Gastroesophageal sphincter (tissue), 4 donors: Measurements from ENCODE around the gene ADGRG1. TPM values are rescaled to one million over a fixed set of nuclear protein-coding genes. Genes with fewer than 3 reads are reported as not detected.
A peak's percentile ranks its signal among the peaks of the same experiment; 100 is the strongest.

Source experiments
- ATAC-seq: fragments of 150-250 bp; one replicate; pipeline ENCODE4 v1.9.1; 2016; ENCODE audit warnings: mild to moderate bottlenecking, moderate library complexity
- H3K27ac ChIP-seq, 4 donors: fragments of 200-600 bp; sonication (generic) in 3 of 4; 1 replicate in 3 of 4; 2 replicates in 1 of 4; pipeline ENCODE4 v1.5.1; 2016 to 2019
- H3K27me3 ChIP-seq: fragments of 200-600 bp; sonication (generic); one replicate; pipeline ENCODE4 v1.5.1; 2019
- H3K36me3 ChIP-seq, 2 donors: fragments of 200-600 bp; sonication (generic); one replicate each; pipeline ENCODE4 v1.5.1; 2019; ENCODE audit warnings: control low read depth in 1 of 2
- H3K4me1 ChIP-seq, 3 donors: fragments of 200-600 bp; sonication (generic); 1 replicate in 2 of 3; 2 replicates in 1 of 3; pipeline ENCODE4 v1.5.1; 2016 to 2019; ENCODE audit warnings: control low read depth in 2 of 3
- H3K4me3 ChIP-seq, 2 donors: fragments of 200-600 bp; sonication (generic); one replicate each; pipeline ENCODE4 v1.5.1; 2019; ENCODE audit warnings: mild to moderate bottlenecking in 1 of 2, moderate library complexity in 1 of 2
- H3K9me3 ChIP-seq, 3 donors: fragments of 200-600 bp; sonication (generic); one replicate each; pipeline ENCODE4 v1.5.1; 2017 to 2019; ENCODE audit warnings: control low read depth in 2 of 3
- CTCF ChIP-seq, 4 experiments: fragments of 200-600 bp in 2 of 4; fragments of 450-650 bp in 2 of 4; sonication (generic) in 1 of 4; IDR thresholded peaks; one replicate each; pipeline ENCODE4 v1.5.1; 2017 to 2019; ENCODE audit warnings: antibody characterized with exemption in 4 of 4, mild to moderate bottlenecking in 2 of 4, moderate library complexity in 2 of 4
- EP300 ChIP-seq: sonication (generic); formaldehyde crosslinking; IDR thresholded peaks from one replicate; pipeline ENCODE4 v1.6.1; 2017; ENCODE audit warnings: antibody characterized with exemption, mild to moderate bottlenecking
- POLR2A ChIP-seq, 2 donors: fragments of 450-650 bp; IDR thresholded peaks; one replicate each; pipeline ENCODE4 v1.6.1; 2017; ENCODE audit warnings: antibody characterized with exemption in 2 of 2, mild to moderate bottlenecking in 2 of 2, moderate library complexity in 1 of 2
- POLR2AphosphoS5 ChIP-seq: sonication (generic); formaldehyde crosslinking; IDR thresholded peaks from one replicate; pipeline ENCODE4 v1.6.1; 2017; ENCODE audit warnings: antibody characterized with exemption
- WGBS, 2 donors: methylation state at CpG; one replicate each; pipeline ENCODE4 v1.1.5; 2018; ENCODE audit warnings: low coverage in 1 of 2; 5-methylcytosine and 5-hydroxymethylcytosine counted together
- total RNA-seq, 4 donors: library from RNA; depleted of rRNA; stranded (reverse); fragments of >200 nt; gene quantifications; one replicate each; pipeline ENCODE4 v1.1.0, GENCODE V29; 2016

ADGRG1 gene
- total RNA-seq, 4 donors from 2014 or later = 7.0 to 20.1 (median 12.6) TPM

GRCh38 chr16:57630931-57631845 lies 2.8 kb downstream of the ADGRG1 start:
- Histone ChIP-seq H3K27ac (peak overlapping the region in 3 of 4 donors; percentile 4 to 62 (median 54)), H3K27me3 (peaks cover 75% of the 10 kb centered on the region), H3K9me3 (no peaks in the 10 kb centered on the region), H3K4me1 (peaks cover 0 to 48% (median 11%) of the 10 kb centered on the region in 3 donors), H3K36me3 (no peaks in the 10 kb centered on the region), H3K4me3 (peak overlapping the region in 1 of 2 donors; percentile 44)
- ATAC-seq = no peak
- TF ChIP-seq POLR2AphosphoS5 (no peak), EP300 (no peak), POLR2A (IDR thresholded peaks at IDR 0.05) (no peak), CTCF (IDR thresholded peaks at IDR 0.05) (no peak)
- WGBS, 2 donors = 65 to 75% methylated on average over 5 to 12 of the region's 21 CpGs

GRCh38 chr16:57632568-57632967 lies 4.1 kb downstream of the ADGRG1 start:
- ATAC-seq = no peak
- Histone ChIP-seq H3K27me3 (peaks cover 74% of the 10 kb centered on the region), H3K4me1 (peaks cover 0 to 51% (median 15%) of the 10 kb centered on the region in 3 donors), H3K9me3 (no peaks in the 10 kb centered on the region), H3K27ac (peak overlapping the region in 2 of 4 donors; percentile 11 to 54), H3K36me3 (no peaks in the 10 kb centered on the region), H3K4me3 (no peak overlapping the region)
- 42% methylated on average over 8 of the region's 15 CpGs; no CpG with 5 or more reads in 1 of the 2 donors for WGBS, 2 donors
- TF ChIP-seq CTCF (IDR thresholded peaks at IDR 0.05) (no peak), EP300 (no peak), POLR2A (IDR thresholded peaks at IDR 0.05) (no peak), POLR2AphosphoS5 (no peak)

- H3K27me3 ChIP-seq = peaks cover 67% of the 10 kb centered on the region
Observed at GRCh38 chr16:57633383-57634064, 5.1 kb downstream of the ADGRG1 start.

GRCh38 chr16:57634171-57634570 lies 5.7 kb downstream of the ADGRG1 start:
- H3K27me3 ChIP-seq = peaks cover 62% of the 10 kb centered on the region
- H3K4me3 ChIP-seq = no peak overlapping the region
- peaks cover 0 to 52% (median 11%) of the 10 kb centered on the region in 3 donors for H3K4me1 ChIP-seq
- no peaks in the 10 kb centered on the region for H3K9me3 ChIP-seq
- peak overlapping the region in 2 of 4 donors; percentile 21 to 54 for H3K27ac ChIP-seq
- no peaks in the 10 kb centered on the region for H3K36me3 ChIP-seq
- WGBS, 2 donors = no CpG with 5 or more reads among the region's 4 CpGs
- TF ChIP-seq EP300 = no peak
- TF ChIP-seq POLR2AphosphoS5 = no peak
- TF ChIP-seq CTCF (IDR thresholded peaks at IDR 0.05) = no peak
- TF ChIP-seq POLR2A (IDR thresholded peaks at IDR 0.05) = no peak
- ATAC-seq = no peak

More at GRCh38 chr16:57633383-57634064, 5.1 kb downstream of the ADGRG1 start:
- Histone ChIP-seq H3K4me3 (no peak overlapping the region), H3K36me3 (no peaks in the 10 kb centered on the region), H3K9me3 (no peaks in the 10 kb centered on the region), H3K4me1 (peaks cover 0 to 50% (median 13%) of the 10 kb centered on the region in 3 donors), H3K27ac (peak overlapping the region in 2 of 4 donors; percentile 21 to 54)
- no peak for ATAC-seq
- no peak for TF ChIP-seq POLR2A (IDR thresholded peaks at IDR 0.05)
- TF ChIP-seq CTCF (IDR thresholded peaks at IDR 0.05) = no peak
- TF ChIP-seq EP300 = no peak
- TF ChIP-seq POLR2AphosphoS5 = no peak
- WGBS, 2 donors = 100% methylated on average over 2 of the region's 11 CpGs
